HG03159 (cell line): ENCODE data around the gene MXD3.
"Not testable (repeated sequence)": the region's sequence is repeated elsewhere in the genome, so short reads cannot be mapped to it uniquely, and the experiment has no call there.

ENCODE experiments used
- ATAC-seq: cut with Tn5 transposase; IDR thresholded peaks from one replicate; pipeline ENCODE4 v1.9.1; 2021; ENCODE audit warnings: mild to moderate bottlenecking, moderate library complexity; ENCODE audit not compliant: unreplicated experiment

MXD3 gene

GRCh38 chr5:177343777-177344176, 32.1 kb upstream of the MXD3 start:
- ATAC-seq, result no peak

GRCh38 chr5:177343000-177343399, 31.3 kb upstream of the MXD3 start:
- not testable (repeated sequence) for ATAC-seq

GRCh38 chr5:177339107-177339638, 27.5 kb upstream of the MXD3 start:
- ATAC-seq, result no peak

- ATAC-seq, result no peak
These were observed 26.8 kb upstream of the MXD3 start for GRCh38 chr5:177338251-177339106.

DNA sequence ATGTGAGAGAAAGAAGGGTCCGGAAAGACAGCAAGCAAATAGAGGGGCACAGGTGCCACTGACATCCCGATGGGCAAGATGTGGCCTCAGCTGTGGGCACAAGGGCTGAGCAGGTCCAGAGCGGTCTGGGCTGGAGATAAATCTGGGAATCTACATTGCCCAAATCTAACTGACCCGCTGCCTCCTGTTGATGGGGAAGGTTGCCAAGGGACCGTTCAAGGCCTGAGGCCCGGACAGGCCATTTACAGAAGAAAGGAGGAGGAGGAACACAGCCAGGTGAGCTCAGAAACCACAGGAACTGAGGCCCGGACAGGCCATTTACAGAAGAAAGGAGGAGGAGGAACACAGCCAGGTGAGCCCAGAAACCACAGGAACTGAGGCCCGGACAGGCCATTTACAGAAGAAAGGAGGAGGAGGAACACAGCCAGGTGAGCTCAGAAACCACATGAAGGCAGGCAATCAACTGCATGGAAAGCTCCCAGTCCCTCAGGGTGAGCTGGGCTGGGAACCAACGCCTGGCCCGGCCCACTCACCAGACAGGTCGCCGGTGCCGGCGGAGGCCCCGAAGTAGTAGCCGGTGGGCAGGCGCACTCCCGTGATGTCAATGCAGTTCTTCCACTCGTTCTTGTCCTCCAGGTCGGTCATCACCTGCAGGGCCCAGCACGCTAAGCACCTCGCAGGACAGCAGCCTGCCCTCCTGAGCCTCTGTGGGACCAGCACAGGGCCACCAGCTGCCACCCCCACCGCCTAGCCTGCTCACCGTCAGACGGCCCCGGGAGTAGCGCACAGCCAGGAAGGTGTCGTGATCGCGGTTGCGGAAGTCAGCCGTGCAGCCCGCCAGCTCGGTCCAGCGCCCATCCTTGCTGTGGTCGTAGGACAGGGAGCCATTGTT, 25.2 kb upstream of the MXD3 start:
- ATAC-seq, result no peak

- no peak for ATAC-seq
These were observed 24.4 kb upstream of the MXD3 start for GRCh38 chr5:177336112-177336511.

DNA sequence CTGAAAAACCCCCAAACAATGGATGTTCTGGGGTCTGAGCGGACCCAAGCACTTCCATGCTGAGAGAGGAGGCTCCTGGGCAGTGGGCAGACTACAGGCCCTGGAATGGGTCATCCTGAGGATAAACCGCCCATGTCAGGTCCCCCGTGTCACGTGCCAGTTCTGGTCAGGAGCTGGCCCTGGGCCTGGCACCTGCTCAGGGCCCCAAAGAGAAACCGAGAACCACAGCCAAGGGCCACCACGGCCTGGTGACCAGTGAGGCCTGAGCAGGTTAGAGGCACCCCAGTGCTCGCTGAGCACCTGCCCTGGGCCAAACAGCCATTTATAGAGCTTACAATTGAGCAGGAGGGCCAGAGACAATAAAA, 24.0 kb upstream of the MXD3 start:
- no peak for ATAC-seq

DNA sequence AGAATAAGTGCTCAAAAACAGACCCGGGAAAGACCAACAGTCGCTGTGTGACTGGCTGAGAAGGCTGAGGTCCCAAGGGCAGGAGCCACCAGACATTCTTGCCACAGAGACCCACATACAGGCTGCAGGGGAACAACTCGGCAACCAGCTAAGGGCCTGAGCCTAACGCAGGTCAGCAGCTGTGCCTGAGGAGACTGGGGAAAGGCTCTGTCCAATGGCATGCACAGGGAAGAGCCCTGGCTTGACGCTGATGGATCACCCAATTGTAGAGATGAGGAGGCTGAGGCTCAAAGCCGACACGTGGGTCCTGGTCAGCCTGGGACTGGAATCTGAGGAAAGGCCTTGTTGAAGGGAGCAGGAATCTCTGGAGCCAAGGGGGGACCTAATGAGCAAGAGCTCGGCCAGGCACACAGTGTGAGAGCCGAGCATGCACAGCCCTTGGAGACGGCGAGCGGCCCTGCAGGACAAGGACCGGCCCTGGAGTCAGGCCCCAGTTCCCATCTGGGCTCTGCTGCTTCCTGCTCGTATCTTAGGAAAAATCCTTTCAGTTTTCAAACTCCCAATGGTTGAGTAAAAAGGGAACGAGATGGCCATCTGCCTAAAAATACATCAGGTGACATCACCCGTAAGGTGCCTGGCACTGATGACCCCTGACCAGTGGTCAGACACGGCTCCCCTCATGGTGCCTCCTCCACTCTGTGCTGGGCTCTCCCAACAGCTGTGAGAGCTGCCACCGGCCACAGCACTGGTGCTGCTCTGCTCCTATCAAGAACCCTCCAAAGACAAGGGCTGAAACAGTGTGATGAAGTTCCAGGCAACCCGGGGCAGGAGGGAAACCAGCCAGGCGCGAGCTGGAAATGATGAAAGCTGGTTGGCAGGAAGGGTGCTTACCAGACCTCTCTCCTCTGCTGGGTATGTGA, 23.3 kb upstream of the MXD3 start:
- no peak for ATAC-seq

- ATAC-seq, result no peak
These were observed 22.5 kb upstream of the MXD3 start for GRCh38 chr5:177334155-177334551.

GRCh38 chr5:177333420-177334154, 21.9 kb upstream of the MXD3 start:
- ATAC-seq, result no peak

DNA sequence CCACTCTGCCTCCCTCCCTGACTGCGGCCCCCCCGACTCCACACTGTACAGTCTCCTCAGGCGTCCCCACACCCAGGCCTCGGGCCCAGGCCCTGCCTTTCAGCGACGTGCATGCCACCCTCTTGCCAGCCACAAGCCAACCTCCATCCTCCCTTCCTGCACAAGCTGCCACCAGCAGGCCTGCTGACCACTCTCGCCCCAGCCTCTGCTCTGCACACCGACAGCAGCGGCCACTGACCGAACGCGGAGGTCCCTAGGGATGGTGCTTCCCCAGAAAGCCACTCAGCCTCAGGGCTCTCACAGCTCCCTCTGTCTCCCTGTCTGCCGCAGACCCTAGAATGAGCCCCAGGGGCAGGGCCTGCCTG, 21.2 kb upstream of the MXD3 start:
- ATAC-seq, result no peak

GRCh38 chr5:177332031-177332895, 20.6 kb upstream of the MXD3 start:
- ATAC-seq, result no peak

GRCh38 chr5:177330991-177331842, 19.5 kb upstream of the MXD3 start:
- no peak for ATAC-seq

DNA sequence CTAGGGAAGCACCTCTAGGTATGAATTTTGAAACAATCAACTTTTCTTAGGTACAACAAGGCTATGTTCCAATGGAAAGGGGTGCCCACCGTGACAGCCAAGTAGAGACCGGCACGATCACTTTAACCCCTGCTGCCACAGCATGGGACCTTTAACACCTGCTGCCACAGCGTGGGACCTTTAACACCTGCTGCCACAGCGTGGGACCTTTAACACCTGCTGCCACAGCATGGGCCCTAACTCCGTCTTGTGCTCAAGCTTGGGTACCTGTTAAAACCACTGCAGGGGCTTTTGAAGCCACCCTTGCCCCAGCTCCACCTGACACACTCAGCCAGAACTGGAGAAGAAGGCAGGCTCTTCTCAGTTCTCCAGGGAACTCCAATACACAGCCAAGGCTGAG, 18.2 kb upstream of the MXD3 start:
- no peak for ATAC-seq

DNA sequence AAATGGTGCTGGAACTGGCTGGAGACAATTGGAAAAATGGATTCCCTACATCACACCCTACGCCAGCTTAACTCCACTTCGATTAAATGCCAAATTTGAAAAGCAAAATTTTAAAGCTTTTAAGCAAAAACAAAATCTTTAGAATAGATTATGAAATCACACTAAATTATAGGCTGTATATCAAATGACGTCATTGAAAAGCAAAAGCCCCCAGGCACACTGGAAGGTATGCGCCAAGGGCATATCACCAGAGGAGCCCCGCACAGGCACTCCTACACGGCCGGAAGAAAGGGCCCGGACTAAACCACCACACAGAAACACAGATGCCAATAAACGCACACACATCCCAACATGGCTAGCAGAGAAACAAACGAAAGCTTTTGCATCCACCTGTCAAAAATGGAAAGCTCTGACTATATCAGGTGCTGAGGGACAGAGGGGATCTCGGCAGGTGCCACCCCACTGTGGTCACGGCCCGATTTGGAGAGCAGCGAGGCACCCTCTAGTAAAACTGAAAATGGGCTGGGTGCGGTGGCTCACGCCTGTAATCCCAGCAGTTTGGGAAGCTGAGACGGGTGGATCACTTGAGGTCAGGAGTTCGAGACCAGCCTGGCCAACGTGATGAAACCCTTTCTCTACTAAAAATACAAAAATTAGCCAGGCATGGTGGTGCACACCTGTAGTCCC, 17.0 kb upstream of the MXD3 start:
- ATAC-seq, result no peak

DNA sequence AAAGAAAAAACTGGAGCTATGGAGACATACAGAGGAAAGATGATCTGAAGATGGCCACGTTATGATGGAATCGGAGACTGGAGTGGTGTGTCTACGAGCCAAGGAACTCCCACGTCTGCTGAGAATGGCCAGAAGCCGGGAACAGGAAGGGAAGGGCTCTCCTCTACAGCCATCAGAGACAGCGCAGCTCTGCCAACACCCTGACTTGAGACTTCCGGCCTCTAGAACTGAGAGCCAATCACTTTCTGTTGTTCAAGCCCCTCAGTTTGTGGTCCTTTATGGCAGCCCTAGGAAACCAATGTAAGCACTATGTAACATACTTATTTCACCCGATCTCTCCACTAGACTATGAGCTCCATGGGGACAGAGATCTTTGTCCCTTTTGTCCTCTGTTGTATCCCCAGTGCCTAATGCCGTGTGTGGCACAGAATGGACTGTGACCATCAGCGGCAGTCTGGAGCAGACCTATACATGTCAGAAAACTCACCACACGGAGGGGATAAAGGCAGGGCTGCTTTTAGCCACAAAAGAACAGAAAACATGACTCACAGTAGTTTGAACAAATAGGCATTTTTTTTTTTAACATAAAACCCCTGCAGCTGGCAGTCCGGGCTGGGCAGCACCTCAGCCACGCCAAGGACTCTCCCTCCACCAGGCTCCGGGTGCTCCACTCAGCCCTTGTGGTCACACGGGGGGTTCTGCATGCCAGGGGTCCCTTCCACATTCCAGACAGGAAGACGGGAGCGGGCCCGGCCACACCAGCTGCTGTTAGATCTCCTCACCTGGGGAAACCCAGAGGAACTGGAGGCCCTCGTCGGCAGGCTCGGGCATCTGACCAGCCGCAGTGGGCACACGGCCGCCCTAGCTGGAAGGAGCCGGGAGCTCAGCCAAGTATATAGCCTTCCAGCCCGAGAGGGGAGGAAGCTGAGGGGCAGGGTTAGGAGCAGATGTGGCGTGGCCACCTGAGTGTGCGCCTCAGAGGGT, 16.1 kb upstream of the MXD3 start:
- ATAC-seq, result no peak
